Measurements from ENCODE around the gene SPC24. TPM values are rescaled to one million over a fixed set of nuclear protein-coding genes. Genes with fewer than 3 reads are reported as not detected.

SPC24 gene
- total RNA-seq, 1 experiment from 2014 or later, result 33.9 TPM

DNA sequence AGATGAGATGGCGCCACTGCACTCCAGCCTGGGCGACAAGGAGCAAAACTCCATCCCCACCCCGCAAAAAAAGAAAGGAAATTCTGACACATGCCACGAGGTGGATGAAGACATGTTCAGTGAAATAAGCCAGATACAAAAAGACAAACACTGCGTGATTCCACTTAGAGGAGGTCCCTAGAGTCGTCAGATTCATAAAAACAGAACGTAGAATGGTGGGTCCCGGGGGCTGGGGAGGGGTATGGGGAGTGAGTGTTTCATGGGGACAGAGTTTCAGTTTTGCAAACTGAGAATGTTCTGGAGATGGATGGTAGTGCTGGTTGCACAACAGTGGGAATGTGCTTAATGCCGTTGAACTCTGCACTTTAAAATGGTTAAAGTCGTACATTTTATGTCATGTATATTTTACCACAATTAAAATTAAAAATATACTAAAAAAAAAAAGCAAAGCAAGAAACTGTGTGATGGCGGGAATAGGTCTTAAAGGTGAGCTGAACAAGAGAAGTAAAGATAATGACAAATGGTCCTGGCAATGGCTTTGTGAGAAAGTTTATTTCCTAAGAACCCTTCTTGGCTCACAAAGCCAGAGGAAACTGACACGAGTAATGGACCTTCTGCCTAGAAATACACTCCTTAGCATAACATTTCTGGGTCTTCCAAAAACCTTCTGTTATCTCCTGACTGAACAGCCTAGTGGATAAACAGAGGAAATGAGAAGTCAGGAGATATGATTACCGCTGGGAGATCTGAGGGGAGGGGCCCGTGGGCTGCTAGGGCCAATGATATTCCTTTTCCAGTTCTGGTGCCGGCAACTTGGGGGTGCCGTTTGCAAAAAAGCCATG lies 4.2 kb upstream of the SPC24 start:
- Histone ChIP-seq H3K4me2 (ENCODE audit: low read length) (no peak overlapping the region), H3K9ac (ENCODE audit: low read length) (no peak overlapping the region), H3K27me3 (ENCODE audit: insufficient read depth, low read length) (no peaks in the 10 kb centered on the region), H2AFZ (ENCODE audit: low read depth, low read length, poor library complexity, severe bottlenecking) (no peak overlapping the region), H3K27ac (ENCODE audit: low read depth, low read length) (no peak overlapping the region), H3K36me3 (ENCODE audit: control insufficient read depth in 1 of 2, insufficient read depth in 2 of 2, low read length in 2 of 2) (no peaks in the 10 kb centered on the region), H3K79me2 (ENCODE audit: insufficient read depth, low read length) (peaks cover 7% of the 10 kb centered on the region), H3K4me3 (replicated peaks in 1 of 2; ENCODE audit: low read depth in 1 of 2, low read length in 2 of 2) (no peak overlapping the region), H3K4me1 (ENCODE audit: control insufficient read depth in 1 of 2, insufficient read depth in 2 of 2, low read length in 2 of 2) (peaks cover 20 to 25% of the 10 kb centered on the region in 2 experiments), H3K9me2 (ENCODE audit: insufficient read depth) (no peaks in the 10 kb centered on the region), H3K9me3 (ENCODE audit: control insufficient read depth in 1 of 2, insufficient read depth in 1 of 2, low read depth in 1 of 2, low read length in 2 of 2) (no peaks in the 10 kb centered on the region), H4K20me1 (ENCODE audit: insufficient read depth) (no peaks in the 10 kb centered on the region)
- DNase-seq (ENCODE audit: low read depth, low spot score), result no peak
- CTCF ChIA-PET, result no interaction called here
- TF ChIP-seq CEBPB (IDR thresholded peaks at IDR 0.05; ENCODE audit: low read depth), result no peak
- no peak for TF ChIP-seq ELF1 (IDR thresholded peaks at IDR 0.05; ENCODE audit: borderline replicate concordance, low read depth)
- TF ChIP-seq ZFX (IDR thresholded peaks at IDR 0.05), result no peak
- no peak for TF ChIP-seq ZNF274 (IDR thresholded peaks at IDR 0.05; ENCODE audit: low read depth, low read length)
- TF ChIP-seq EZH2phosphoT487 (IDR thresholded peaks at IDR 0.05; ENCODE audit: borderline replicate concordance), result no peak
- TF ChIP-seq TCF7L2 (IDR thresholded peaks at IDR 0.05; ENCODE audit: borderline replicate concordance, extremely low read depth, insufficient read depth, insufficient read length), result no peak
- no peak for TF ChIP-seq YY1 (IDR thresholded peaks at IDR 0.05; ENCODE audit: extremely low read depth, insufficient replicate concordance, low read depth, low read length)
- TF ChIP-seq RAD21 (IDR thresholded peaks at IDR 0.05; ENCODE audit: low read depth), result no peak
- TF ChIP-seq SRF (IDR thresholded peaks at IDR 0.05; ENCODE audit: low read depth), result no peak
- no peak for TF ChIP-seq FOSL1 (IDR thresholded peaks at IDR 0.05; ENCODE audit: low read depth)
- TF ChIP-seq JUND (IDR thresholded peaks at IDR 0.05), result no peak
- TF ChIP-seq MAX (IDR thresholded peaks at IDR 0.05), result no peak
- TF ChIP-seq POLR2AphosphoS5 (IDR thresholded peaks at IDR 0.05; ENCODE audit: low read depth, low read length), result no peak
- TF ChIP-seq SP1 (IDR thresholded peaks at IDR 0.05; ENCODE audit: low read depth), result no peak
- no peak for TF ChIP-seq REST (IDR thresholded peaks at IDR 0.05; ENCODE audit: low read depth)
- no peak for TF ChIP-seq EZH2 (IDR thresholded peaks at IDR 0.05)
- TF ChIP-seq ATF3 (IDR thresholded peaks at IDR 0.05), result no peak
- POLR2A ChIA-PET, result no interaction called here
- ATAC-seq, result no peak
- BruUV-seq (replicated peaks), result no TSS peak
- intact Hi-C loops (cut with micrococcal nuclease), result no loop called here
- RAD21 ChIA-PET (ENCODE audit: low non-redundant PET in 1 of 2, low total read pairs in 2 of 2, uncharacterized antibody in 2 of 2, unreplicated experiment in 2 of 2), result no interaction called here

Measured in HCT116 (cell line).